IMR-90 (cell line): Measurements from ENCODE around the gene SUN1. TPM values are rescaled to one million over a fixed set of nuclear protein-coding genes. Genes with fewer than 3 reads are reported as not detected.

Experiments
- ATAC-seq: fragments of 200-7000 bp; cut with Tn5 transposase; 2 replicates; pipeline ENCODE4 v1.9.1; 2020; ENCODE audit warnings: low read depth, mild to moderate bottlenecking, moderate library complexity
- BruUV-seq: library from RNA; stranded (reverse); fragments of 400-500 nt; replicated peaks from 2 replicates; lab custom pipeline; 2021; lab: Mats Ljungman, UMichigan
- CTCF ChIA-PET: fragments of 300-600 bp; formaldehyde crosslinking; extraction: SDS; loops from one replicate; lab custom pipeline; 2021; ENCODE audit warnings: antibody characterized with exemption; lab: Yijun Ruan, JAX
- POLR2A ChIA-PET: fragments of 300-600 bp; sonication (Branson Sonifier 250); formaldehyde crosslinking; loops from one replicate; lab custom pipeline; 2022; ENCODE audit warnings: antibody characterized with exemption; ENCODE audit not compliant: unreplicated experiment; lab: Charles Lee
- DNase-seq: peaks from one replicate; pipeline ENCODE4 v3.0.0; 2013
- H2AFZ ChIP-seq: replicated peaks from 2 replicates; pipeline ENCODE3; 2013; ENCODE audit warnings: low read length, mild to moderate bottlenecking; ENCODE audit not compliant: poor library complexity
- H2AK5ac ChIP-seq: 2 replicates; pipeline ENCODE4 v1.6.1; 2013; ENCODE audit warnings: low read depth, low read length, inconsistent platforms
- H2AK9ac ChIP-seq: replicated peaks from 2 replicates; pipeline ENCODE3; 2013; ENCODE audit warnings: mild to moderate bottlenecking, low read depth, low read length, moderate library complexity; ENCODE audit not compliant: poor library complexity
- H2BK120ac ChIP-seq: 2 replicates; pipeline ENCODE4 v1.6.1; 2013; ENCODE audit warnings: low read depth, low read length, inconsistent platforms
- H2BK15ac ChIP-seq: 3 replicates; pipeline ENCODE4 v1.6.1; 2013; ENCODE audit warnings: low read depth, low read length, inconsistent platforms
- H2BK20ac ChIP-seq: 2 replicates; pipeline ENCODE4 v1.6.1; 2013; ENCODE audit warnings: low read depth, mild to moderate bottlenecking, inconsistent platforms, low read length, moderate library complexity
- H2BK5ac ChIP-seq: 2 replicates; pipeline ENCODE4 v1.6.1; 2013; ENCODE audit warnings: mild to moderate bottlenecking, low read depth, low read length, inconsistent platforms; ENCODE audit not compliant: poor library complexity, severe bottlenecking
- H3K14ac ChIP-seq: replicated peaks from 2 replicates; pipeline ENCODE4 v1.6.1; 2013; ENCODE audit warnings: low read depth, low read length, inconsistent platforms
- H3K18ac ChIP-seq: 2 replicates; pipeline ENCODE4 v1.6.1; 2013; ENCODE audit warnings: low read depth, low read length, control low read depth
- H3K23ac ChIP-seq: 2 replicates; pipeline ENCODE4 v1.6.1; 2013; ENCODE audit warnings: low read depth, low read length, inconsistent platforms
- H3K27ac ChIP-seq: 2 replicates; pipeline ENCODE4 v1.5.1; 2013; ENCODE audit warnings: mild to moderate bottlenecking, control low read depth, low read length; ENCODE audit not compliant: insufficient read depth
- H3K27me3 ChIP-seq: 2 replicates; pipeline ENCODE4 v1.6.1; 2013; ENCODE audit warnings: low read length; ENCODE audit not compliant: control insufficient read depth, insufficient read depth
- H3K36me3 ChIP-seq: 2 replicates; pipeline ENCODE4 v1.6.1; 2013; ENCODE audit warnings: low read length, mixed read lengths; ENCODE audit not compliant: control insufficient read depth, insufficient read depth
- H3K4ac ChIP-seq: 2 replicates; pipeline ENCODE4 v1.6.1; 2013; ENCODE audit warnings: low read depth, low read length, inconsistent platforms
- H3K4me1 ChIP-seq: 2 replicates; pipeline ENCODE4 v1.6.1; 2013; ENCODE audit warnings: low read length, mixed read lengths; ENCODE audit not compliant: control insufficient read depth, insufficient read depth
- H3K4me2 ChIP-seq: 2 replicates; pipeline ENCODE4 v1.6.1; 2013; ENCODE audit warnings: low read depth, mild to moderate bottlenecking, control low read depth, low read length, moderate library complexity
- H3K4me3 ChIP-seq: 2 replicates; pipeline ENCODE4 v1.5.1; 2013; ENCODE audit warnings: low read depth, mild to moderate bottlenecking, control low read depth, low read length, moderate library complexity; ENCODE audit not compliant: insufficient read depth
- H3K56ac ChIP-seq: 2 replicates; pipeline ENCODE4 v1.6.1; 2013; ENCODE audit warnings: low read length, inconsistent platforms; ENCODE audit not compliant: insufficient read depth; ENCODE audit errors: extremely low read depth
- H3K79me1 ChIP-seq, 2 experiments: 2 replicates each; pipeline ENCODE4 v1.6.1; 2013; ENCODE audit warnings: low read length in 2 of 2, inconsistent platforms in 1 of 2, low read depth in 1 of 2
- H3K9ac ChIP-seq: 2 replicates; pipeline ENCODE4 v1.6.1; 2013; ENCODE audit warnings: low read depth, low read length, control low read depth
- H3K9me1 ChIP-seq: 2 replicates; pipeline ENCODE4 v1.6.1; 2013; ENCODE audit warnings: low read length, inconsistent platforms; ENCODE audit not compliant: insufficient read depth
- H3K9me3 ChIP-seq: 2 replicates; pipeline ENCODE4 v1.6.1; 2013; ENCODE audit warnings: low read length; ENCODE audit not compliant: control insufficient read depth, insufficient read depth
- H4K20me1 ChIP-seq: 2 replicates; pipeline ENCODE4 v1.6.1; 2013; ENCODE audit warnings: low read length, inconsistent platforms; ENCODE audit not compliant: insufficient read depth
- H4K5ac ChIP-seq: 2 replicates; pipeline ENCODE4 v1.6.1; 2013; ENCODE audit warnings: mild to moderate bottlenecking, low read depth, low read length, control low read depth
- H4K8ac ChIP-seq, 2 experiments: 2 replicates each; pipeline ENCODE4 v1.6.1; 2013; ENCODE audit warnings: low read depth in 2 of 2, low read length in 2 of 2, control low read depth in 1 of 2, inconsistent platforms in 1 of 2
- H4K91ac ChIP-seq: 2 replicates; pipeline ENCODE4 v1.6.1; 2013; ENCODE audit warnings: low read depth, low read length, inconsistent platforms; ENCODE audit not compliant: insufficient read depth
- BHLHE40 ChIP-seq: fragments of 150-350 bp; IDR thresholded peaks from 2 replicates; pipeline ENCODE4 v1.6.1; 2016; ENCODE audit warnings: mild to moderate bottlenecking, low read depth, low read length
- CEBPB ChIP-seq: IDR thresholded peaks from 2 replicates; pipeline ENCODE4 v1.6.1; 2012; ENCODE audit warnings: low read depth, low read length, improper control_type of control experiment
- CHD1 ChIP-seq: IDR thresholded peaks from 2 replicates; pipeline ENCODE4 v1.6.1; 2012; ENCODE audit warnings: low read depth, low read length, improper control_type of control experiment
- FOS ChIP-seq: fragments of 150-350 bp; IDR thresholded peaks from 2 replicates; pipeline ENCODE4 v1.6.1; 2016; ENCODE audit warnings: low read depth, low read length
- MAFK ChIP-seq: IDR thresholded peaks from 2 replicates; pipeline ENCODE4 v1.6.1; 2012; ENCODE audit warnings: low read depth, low read length, improper control_type of control experiment
- MAZ ChIP-seq: IDR thresholded peaks from 2 replicates; pipeline ENCODE4 v1.6.1; 2012; ENCODE audit warnings: low read depth, mild to moderate bottlenecking, low read length, improper control_type of control experiment, moderate library complexity, borderline replicate concordance
- MXI1 ChIP-seq: IDR thresholded peaks from 2 replicates; pipeline ENCODE4 v1.6.1; 2012; ENCODE audit warnings: low read depth, mild to moderate bottlenecking, low read length, moderate library complexity, borderline replicate concordance
- NFE2L2 ChIP-seq: fragments of 150-350 bp; IDR thresholded peaks from 2 replicates; pipeline ENCODE4 v1.6.1; 2016; ENCODE audit warnings: low read depth, mild to moderate bottlenecking, low read length
- POLR2A ChIP-seq: IDR thresholded peaks from 2 replicates; pipeline ENCODE4 v1.6.1; 2012; ENCODE audit warnings: mild to moderate bottlenecking, low read depth, low read length
- RAD21 ChIP-seq: IDR thresholded peaks from 2 replicates; pipeline ENCODE4 v1.6.1; 2012; ENCODE audit warnings: low read length, improper control_type of control experiment
- RFX5 ChIP-seq: IDR thresholded peaks from 2 replicates; pipeline ENCODE4 v1.8.0; 2012; ENCODE audit warnings: low read depth, mild to moderate bottlenecking, low read length, moderate library complexity
- SMC3 ChIP-seq: fragments of 150-350 bp; IDR thresholded peaks from 2 replicates; pipeline ENCODE4 v1.6.1; 2016; ENCODE audit warnings: low read depth, mild to moderate bottlenecking, antibody characterized with exemption, low read length, moderate library complexity
- WGBS, 2 experiments: methylation state at CpG; one replicate each; pipeline versions ENCODE4 v1.1.5 to v1.1.7; 2013; ENCODE audit warnings: missing lambda C conversion rate in 2 of 2; ENCODE audit not compliant: insufficient read length in 1 of 2; ENCODE audit errors: extremely low coverage in 2 of 2; 5-methylcytosine and 5-hydroxymethylcytosine counted together
- dilution Hi-C: fragments of 300-500 bp; cut with HindIII; formaldehyde crosslinking; loops from one replicate; pipeline ENCODE4 v1.14.3; 2018; ENCODE audit warnings: low sequenced_read_pairs; ENCODE audit not compliant: unreplicated experiment
- in situ Hi-C: fragments of 300-500 bp; cut with MboI; formaldehyde crosslinking; loops from 3 replicates; pipeline ENCODE4 v1.14.3; 2019; ENCODE audit warnings: low sequenced_read_pairs, inconsistent platforms, mixed read lengths
- intact Hi-C: fragments of 100-400 bp; cut with micrococcal nuclease; formaldehyde crosslinking; loops from 2 replicates; pipeline ENCODE4 v1.10.0; 2022
- polyA plus RNA-seq, 3 experiments: library from polyadenylated mRNA; depleted of rRNA; stranded (reverse); fragments of >200 nt; gene quantifications; 2 replicates each; pipeline ENCODE4 v1.2.3, GENCODE V29; 2012; ENCODE audit warnings: low replicate concordance in 1 of 3
- total RNA-seq: library from RNA; depleted of rRNA; stranded (reverse); fragments of >200 nt; gene quantifications from 2 replicates; pipeline ENCODE4 v1.2.3, GENCODE V29; 2012
- TF ChIP-seq, protein P1 (sequence below): conservative IDR thresholded peaks from 2 replicates; pipeline ENCODE4 v1.5.1; 2012; ENCODE audit warnings: mild to moderate bottlenecking, low read depth, low read length, improper control_type of control experiment
- TF ChIP-seq, protein P2 (sequence below): fragments of 150-350 bp; IDR thresholded peaks from 2 replicates; pipeline ENCODE4 v1.6.1; 2017; ENCODE audit warnings: mild to moderate bottlenecking, antibody characterized with exemption, low read length, low read depth
- TF ChIP-seq, protein P3 (sequence below): fragments of 150-350 bp; IDR thresholded peaks from 2 replicates; pipeline ENCODE4 v1.6.1; 2016; ENCODE audit warnings: low read depth, mild to moderate bottlenecking, low read length, moderate library complexity, borderline replicate concordance

SUN1 gene
- total and polyA plus RNA-seq, 2 of the 4 experiments (the other 2 are of a cell fraction): 113 to 239 TPM

DNA sequence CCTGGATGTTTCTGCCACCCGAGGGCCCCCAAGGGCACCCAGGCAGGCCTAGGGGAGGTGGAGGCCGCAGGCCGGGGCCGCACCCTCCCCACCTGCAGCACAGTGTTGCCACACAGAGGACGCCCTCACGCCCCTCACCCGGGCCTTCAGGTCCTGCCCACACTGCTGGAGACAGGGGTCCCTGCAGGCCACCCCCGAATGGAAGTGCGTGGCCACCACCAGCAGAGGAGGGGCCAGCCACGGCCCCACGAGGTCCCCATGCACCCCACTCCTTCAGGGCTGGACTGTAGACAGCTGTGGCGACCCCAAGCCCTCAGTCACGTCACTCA is 86.8 kb downstream of the SUN1 start:
- Histone ChIP-seq H2BK5ac (no peak overlapping the region), H3K4ac (no peak overlapping the region), H3K9ac (no peak overlapping the region), H2AFZ (no peak overlapping the region), H3K4me3 (no peak overlapping the region), H3K9me3 (no peaks in the 10 kb centered on the region), H4K91ac (no peak overlapping the region), H3K9me1 (no peaks in the 10 kb centered on the region), H3K14ac (no peak overlapping the region), H4K8ac (no peak overlapping the region), H2AK9ac (no peak overlapping the region), H3K79me1 (no peaks in the 10 kb centered on the region), H3K36me3 (no peaks in the 10 kb centered on the region), H2BK120ac (no peak overlapping the region), H3K18ac (no peak overlapping the region), H3K23ac (no peak overlapping the region), H2BK20ac (no peak overlapping the region), H2BK15ac (no peak overlapping the region), H3K56ac (no peak overlapping the region), H3K4me2 (no peak overlapping the region), H3K27ac (no peak overlapping the region), H2AK5ac (no peak overlapping the region), H3K4me1 (peaks cover 2% of the 10 kb centered on the region; the same call in 1 of the 2 replicates), H4K5ac (no peak overlapping the region), H4K20me1 (no peaks in the 10 kb centered on the region), H3K27me3 (no peaks in the 10 kb centered on the region)
- ChIA-PET POLR2A (no interaction called here), CTCF (no interaction called here)
- dilution Hi-C loops: no loop called here
- no TSS peak for BruUV-seq
- 81% methylated on average over 6 of the region's 13 CpGs; no CpG with 5 or more reads in 1 of the 2 experiments for WGBS, 2 experiments
- TF ChIP-seq FOS: no peak
- TF ChIP-seq, protein P1, sequence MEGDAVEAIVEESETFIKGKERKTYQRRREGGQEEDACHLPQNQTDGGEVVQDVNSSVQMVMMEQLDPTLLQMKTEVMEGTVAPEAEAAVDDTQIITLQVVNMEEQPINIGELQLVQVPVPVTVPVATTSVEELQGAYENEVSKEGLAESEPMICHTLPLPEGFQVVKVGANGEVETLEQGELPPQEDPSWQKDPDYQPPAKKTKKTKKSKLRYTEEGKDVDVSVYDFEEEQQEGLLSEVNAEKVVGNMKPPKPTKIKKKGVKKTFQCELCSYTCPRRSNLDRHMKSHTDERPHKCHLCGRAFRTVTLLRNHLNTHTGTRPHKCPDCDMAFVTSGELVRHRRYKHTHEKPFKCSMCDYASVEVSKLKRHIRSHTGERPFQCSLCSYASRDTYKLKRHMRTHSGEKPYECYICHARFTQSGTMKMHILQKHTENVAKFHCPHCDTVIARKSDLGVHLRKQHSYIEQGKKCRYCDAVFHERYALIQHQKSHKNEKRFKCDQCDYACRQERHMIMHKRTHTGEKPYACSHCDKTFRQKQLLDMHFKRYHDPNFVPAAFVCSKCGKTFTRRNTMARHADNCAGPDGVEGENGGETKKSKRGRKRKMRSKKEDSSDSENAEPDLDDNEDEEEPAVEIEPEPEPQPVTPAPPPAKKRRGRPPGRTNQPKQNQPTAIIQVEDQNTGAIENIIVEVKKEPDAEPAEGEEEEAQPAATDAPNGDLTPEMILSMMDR: no peak
- TF ChIP-seq CEBPB: no peak
- TF ChIP-seq MAFK: no peak
- TF ChIP-seq BHLHE40: no peak
- TF ChIP-seq SMC3: no peak
- TF ChIP-seq MAZ: no peak
- TF ChIP-seq RFX5: no peak
- TF ChIP-seq POLR2A: no peak
- TF ChIP-seq, protein P2, sequence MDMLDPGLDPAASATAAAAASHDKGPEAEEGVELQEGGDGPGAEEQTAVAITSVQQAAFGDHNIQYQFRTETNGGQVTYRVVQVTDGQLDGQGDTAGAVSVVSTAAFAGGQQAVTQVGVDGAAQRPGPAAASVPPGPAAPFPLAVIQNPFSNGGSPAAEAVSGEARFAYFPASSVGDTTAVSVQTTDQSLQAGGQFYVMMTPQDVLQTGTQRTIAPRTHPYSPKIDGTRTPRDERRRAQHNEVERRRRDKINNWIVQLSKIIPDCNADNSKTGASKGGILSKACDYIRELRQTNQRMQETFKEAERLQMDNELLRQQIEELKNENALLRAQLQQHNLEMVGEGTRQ: no peak
- no peak for TF ChIP-seq NFE2L2
- TF ChIP-seq, protein P3, sequence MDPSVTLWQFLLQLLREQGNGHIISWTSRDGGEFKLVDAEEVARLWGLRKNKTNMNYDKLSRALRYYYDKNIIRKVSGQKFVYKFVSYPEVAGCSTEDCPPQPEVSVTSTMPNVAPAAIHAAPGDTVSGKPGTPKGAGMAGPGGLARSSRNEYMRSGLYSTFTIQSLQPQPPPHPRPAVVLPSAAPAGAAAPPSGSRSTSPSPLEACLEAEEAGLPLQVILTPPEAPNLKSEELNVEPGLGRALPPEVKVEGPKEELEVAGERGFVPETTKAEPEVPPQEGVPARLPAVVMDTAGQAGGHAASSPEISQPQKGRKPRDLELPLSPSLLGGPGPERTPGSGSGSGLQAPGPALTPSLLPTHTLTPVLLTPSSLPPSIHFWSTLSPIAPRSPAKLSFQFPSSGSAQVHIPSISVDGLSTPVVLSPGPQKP: no peak
- no peak for TF ChIP-seq CHD1
- TF ChIP-seq RAD21: no peak
- TF ChIP-seq MXI1: no peak
- DNase-seq (no peak), ATAC-seq (no peak)
- intact Hi-C loops: no loop called here
- in situ Hi-C loops: no loop called here
